Dermis blood vessel endothelial cell (primary cell): ENCODE data around the gene PRH1. TPM values are rescaled to one million over a fixed set of nuclear protein-coding genes. Genes with fewer than 3 reads are reported as not detected.

Experiments
- DNase-seq: peaks from one replicate; pipeline ENCODE4 v3.0.0; 2010
- total RNA-seq: library from RNA; depleted of rRNA; stranded (reverse); fragments of >200 nt; gene quantifications from 2 replicates; pipeline ENCODE4 v1.2.3, GENCODE V29; 2014

PRH1 gene
- total RNA-seq, 1 donor from 2014 or later = 11.2 TPM

DNA sequence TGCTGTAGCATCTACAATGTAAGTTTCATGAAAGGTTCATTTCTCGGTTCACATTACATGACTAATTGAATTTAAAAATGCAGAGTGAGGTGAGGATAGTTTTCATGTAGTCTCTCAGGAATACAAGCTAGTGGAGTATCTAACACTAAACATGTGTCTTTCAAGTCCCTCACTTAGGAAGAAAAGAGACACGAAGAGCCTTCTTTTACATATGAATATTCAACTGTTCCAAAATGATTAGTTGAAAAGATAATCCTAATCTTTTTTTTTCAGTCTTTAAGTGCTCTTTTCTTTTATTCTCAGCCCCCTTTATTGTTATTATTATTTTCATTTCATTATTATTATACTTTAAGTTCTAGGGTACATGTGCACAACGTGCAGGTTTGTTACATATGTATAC lies 45.6 kb downstream of the PRH1 start:
- no peak for DNase-seq

Other genes with a start within 250 kb of the PRH1 start
- gene STYK1, start 210.2 kb downstream of the PRH1 start, total RNA-seq = 4.6 and 7.9 TPM in 2 replicates
- 148 and 179 TPM in 2 replicates for gene YBX3, start 160.9 kb downstream of the PRH1 start, total RNA-seq
- not detected in 2 replicates for gene TAS2R7, start 81.6 kb downstream of the PRH1 start, total RNA-seq
- gene TAS2R8, start 77.0 kb downstream of the PRH1 start, total RNA-seq = not detected in 2 replicates
- not detected in 2 replicates for gene TAS2R9, start 74.1 kb downstream of the PRH1 start, total RNA-seq
- gene TAS2R10, start 57.9 kb downstream of the PRH1 start, total RNA-seq = 0.17 and 0.37 TPM in 2 replicates
- 0.17 and 0.33 TPM in 2 replicates for gene PRR4, start 34.8 kb downstream of the PRH1 start, total RNA-seq
- gene TAS2R13, start 25.3 kb upstream of the PRH1 start, total RNA-seq = 0.84 and 1.0 TPM in 2 replicates
- not detected in 2 replicates for gene PRH2, start 45.0 kb upstream of the PRH1 start, total RNA-seq
- 0.74 and 2.0 TPM in 2 replicates for gene TAS2R14, start 55.0 kb upstream of the PRH1 start, total RNA-seq
- gene TAS2R50, start 102.7 kb upstream of the PRH1 start, total RNA-seq = 2.3 and 3.6 TPM in 2 replicates
- gene TAS2R20, start 114.0 kb upstream of the PRH1 start, total RNA-seq = 2.2 and 3.6 TPM in 2 replicates
- 4.0 and 9.2 TPM in 2 replicates for gene TAS2R19, start 138.4 kb upstream of the PRH1 start, total RNA-seq
- 3.8 and 6.8 TPM in 2 replicates for gene TAS2R31, start 147.2 kb upstream of the PRH1 start, total RNA-seq
- 2.4 and 3.6 TPM in 2 replicates for gene TAS2R46, start 178.0 kb upstream of the PRH1 start, total RNA-seq
- gene TAS2R43, start 208.1 kb upstream of the PRH1 start, total RNA-seq = 1.0 and 2.1 TPM in 2 replicates